RWPE2 (cell line): ENCODE measurements around the gene LDB3.

Experiments
- ATAC-seq: fragments of 200-7000 bp; cut with Tn5 transposase; 3 replicates; pipeline ENCODE4 v1.9.1; 2021; ENCODE audit warnings: low read depth
- DNase-seq: peaks from one replicate; pipeline ENCODE4 v3.0.0-alpha.2; 2020; ENCODE audit warnings: low spot score
- H3K27ac ChIP-seq: fragments of 450-650 bp; 2 replicates; pipeline ENCODE4 v1.5.1; 2017; ENCODE audit warnings: mild to moderate bottlenecking; ENCODE audit not compliant: poor library complexity, severe bottlenecking
- H3K27me3 ChIP-seq: fragments of 250-450 bp; sonication (Bioruptor Pico); 2 replicates; pipeline ENCODE4 v1.5.1; 2021; ENCODE audit warnings: mild to moderate bottlenecking, moderate library complexity; ENCODE audit not compliant: insufficient read depth, poor library complexity, severe bottlenecking
- H3K36me3 ChIP-seq: fragments of 250-450 bp; sonication (Bioruptor Pico); 2 replicates; pipeline ENCODE4 v1.5.1; 2020; ENCODE audit warnings: low read depth, mild to moderate bottlenecking, moderate library complexity
- H3K4me1 ChIP-seq: fragments of 250-450 bp; sonication (Bioruptor Pico); 2 replicates; pipeline ENCODE4 v1.5.1; 2021; ENCODE audit warnings: mild to moderate bottlenecking, moderate library complexity; ENCODE audit not compliant: insufficient read depth, poor library complexity, severe bottlenecking
- H3K4me3 ChIP-seq: fragments of 250-450 bp; sonication (Bioruptor Pico); 2 replicates; pipeline ENCODE4 v1.5.1; 2021; ENCODE audit warnings: mild to moderate bottlenecking, moderate library complexity; ENCODE audit not compliant: severe bottlenecking
- H3K9me3 ChIP-seq: fragments of 250-450 bp; sonication (Bioruptor Pico); 2 replicates; pipeline ENCODE4 v1.5.1; 2021; ENCODE audit warnings: mild to moderate bottlenecking, moderate library complexity; ENCODE audit not compliant: severe bottlenecking
- TF ChIP-seq, protein P1 (sequence below): fragments of 450-650 bp; IDR thresholded peaks from one replicate; pipeline ENCODE4 v1.5.1; 2017; ENCODE audit warnings: mild to moderate bottlenecking, moderate library complexity; ENCODE audit not compliant: poor library complexity, severe bottlenecking

LDB3 gene

DNA sequence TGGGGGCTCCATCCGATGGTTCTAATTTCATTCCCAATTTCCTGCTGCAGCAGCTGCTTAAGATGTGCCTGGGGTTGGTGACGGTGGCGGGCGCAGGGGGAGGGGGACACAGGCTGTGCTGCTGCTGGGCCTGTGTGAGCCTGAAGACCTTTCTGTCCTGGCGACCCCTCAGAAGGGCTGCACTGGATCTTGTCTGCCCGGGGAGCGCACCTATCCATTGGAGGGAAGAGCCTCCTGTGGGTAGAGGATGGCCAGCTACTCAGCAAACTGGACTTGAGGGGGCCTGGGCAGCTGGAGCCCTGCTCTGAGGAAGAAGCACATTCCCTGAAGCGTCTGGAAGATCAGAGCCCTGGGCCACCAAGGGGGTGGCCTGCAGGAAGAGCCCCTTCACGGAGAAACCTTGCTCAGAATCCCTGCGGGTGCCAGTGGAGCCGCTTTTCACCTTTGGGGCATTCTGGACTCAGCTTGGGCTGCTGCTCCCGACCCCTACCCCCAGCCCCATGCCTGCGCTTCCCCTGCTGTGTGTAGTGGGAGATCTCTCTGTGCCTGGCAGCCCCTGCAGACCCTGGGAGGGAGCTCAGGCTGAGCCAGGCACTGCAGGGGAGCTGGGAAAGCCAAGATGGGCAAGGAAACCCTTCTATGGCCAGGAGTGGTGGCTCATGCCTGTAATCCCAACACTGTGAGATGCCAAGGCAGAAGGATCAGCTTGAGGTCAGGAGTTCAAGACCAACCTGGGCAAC is 17.8 kb downstream of the LDB3 start:
- H3K27ac ChIP-seq: no peak overlapping the region
- TF ChIP-seq, protein P1, sequence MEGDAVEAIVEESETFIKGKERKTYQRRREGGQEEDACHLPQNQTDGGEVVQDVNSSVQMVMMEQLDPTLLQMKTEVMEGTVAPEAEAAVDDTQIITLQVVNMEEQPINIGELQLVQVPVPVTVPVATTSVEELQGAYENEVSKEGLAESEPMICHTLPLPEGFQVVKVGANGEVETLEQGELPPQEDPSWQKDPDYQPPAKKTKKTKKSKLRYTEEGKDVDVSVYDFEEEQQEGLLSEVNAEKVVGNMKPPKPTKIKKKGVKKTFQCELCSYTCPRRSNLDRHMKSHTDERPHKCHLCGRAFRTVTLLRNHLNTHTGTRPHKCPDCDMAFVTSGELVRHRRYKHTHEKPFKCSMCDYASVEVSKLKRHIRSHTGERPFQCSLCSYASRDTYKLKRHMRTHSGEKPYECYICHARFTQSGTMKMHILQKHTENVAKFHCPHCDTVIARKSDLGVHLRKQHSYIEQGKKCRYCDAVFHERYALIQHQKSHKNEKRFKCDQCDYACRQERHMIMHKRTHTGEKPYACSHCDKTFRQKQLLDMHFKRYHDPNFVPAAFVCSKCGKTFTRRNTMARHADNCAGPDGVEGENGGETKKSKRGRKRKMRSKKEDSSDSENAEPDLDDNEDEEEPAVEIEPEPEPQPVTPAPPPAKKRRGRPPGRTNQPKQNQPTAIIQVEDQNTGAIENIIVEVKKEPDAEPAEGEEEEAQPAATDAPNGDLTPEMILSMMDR: no peak
- no peak for DNase-seq
- no peak for ATAC-seq
- no peaks in the 10 kb centered on the region for H3K27me3 ChIP-seq
- no peak overlapping the region for H3K4me3 ChIP-seq
- H3K4me1 ChIP-seq: no peaks in the 10 kb centered on the region
- no peaks in the 10 kb centered on the region for H3K9me3 ChIP-seq
- no peaks in the 10 kb centered on the region for H3K36me3 ChIP-seq

DNA sequence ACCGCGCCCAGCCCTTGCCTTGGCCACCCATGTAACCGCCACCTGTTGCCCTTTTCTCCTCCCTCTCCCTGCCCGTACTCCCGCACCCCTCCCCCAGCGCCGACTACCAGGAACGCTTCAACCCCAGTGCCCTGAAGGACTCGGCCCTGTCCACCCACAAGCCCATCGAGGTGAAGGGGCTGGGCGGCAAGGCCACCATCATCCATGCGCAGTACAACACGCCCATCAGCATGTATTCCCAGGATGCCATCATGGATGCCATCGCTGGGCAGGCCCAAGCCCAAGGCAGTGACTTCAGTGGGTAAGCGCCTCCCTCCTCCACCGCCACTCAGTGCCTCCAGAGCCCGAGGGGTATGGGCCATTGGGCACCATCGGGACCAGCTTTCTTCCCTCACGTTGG is 18.7 kb downstream of the LDB3 start:
- H3K4me1 ChIP-seq: no peaks in the 10 kb centered on the region
- H3K27me3 ChIP-seq: no peaks in the 10 kb centered on the region
- H3K9me3 ChIP-seq: no peaks in the 10 kb centered on the region
- ATAC-seq: no peak
- H3K36me3 ChIP-seq: no peaks in the 10 kb centered on the region
- TF ChIP-seq, protein P1: no peak
- no peak overlapping the region for H3K4me3 ChIP-seq
- DNase-seq: no peak
- H3K27ac ChIP-seq: no peak overlapping the region

DNA sequence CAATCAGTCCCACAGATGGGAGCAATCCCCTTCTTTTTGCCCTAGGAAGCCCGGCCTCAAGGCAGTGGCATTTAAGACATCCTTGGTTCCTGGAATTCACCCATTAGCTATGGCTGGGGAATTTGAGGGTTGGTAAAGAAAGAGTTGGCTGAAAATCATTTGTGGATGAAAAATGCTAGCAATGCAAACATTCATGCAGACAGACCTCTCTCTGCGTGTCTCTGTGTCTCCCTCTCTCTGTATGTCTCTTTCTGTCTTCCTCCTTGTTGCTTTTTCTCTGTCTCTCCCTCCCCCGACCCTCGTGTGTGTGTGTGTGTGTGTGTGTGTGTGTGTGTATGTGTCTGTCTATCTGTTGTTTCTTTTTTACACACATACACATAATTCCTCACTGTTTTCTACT is 19.4 kb downstream of the LDB3 start:
- TF ChIP-seq, protein P1: no peak
- H3K4me1 ChIP-seq: no peaks in the 10 kb centered on the region
- no peak overlapping the region for H3K4me3 ChIP-seq
- no peak overlapping the region for H3K27ac ChIP-seq
- H3K27me3 ChIP-seq: no peaks in the 10 kb centered on the region
- no peak for DNase-seq
- no peaks in the 10 kb centered on the region for H3K9me3 ChIP-seq
- no peaks in the 10 kb centered on the region for H3K36me3 ChIP-seq
- no peak for ATAC-seq

DNA sequence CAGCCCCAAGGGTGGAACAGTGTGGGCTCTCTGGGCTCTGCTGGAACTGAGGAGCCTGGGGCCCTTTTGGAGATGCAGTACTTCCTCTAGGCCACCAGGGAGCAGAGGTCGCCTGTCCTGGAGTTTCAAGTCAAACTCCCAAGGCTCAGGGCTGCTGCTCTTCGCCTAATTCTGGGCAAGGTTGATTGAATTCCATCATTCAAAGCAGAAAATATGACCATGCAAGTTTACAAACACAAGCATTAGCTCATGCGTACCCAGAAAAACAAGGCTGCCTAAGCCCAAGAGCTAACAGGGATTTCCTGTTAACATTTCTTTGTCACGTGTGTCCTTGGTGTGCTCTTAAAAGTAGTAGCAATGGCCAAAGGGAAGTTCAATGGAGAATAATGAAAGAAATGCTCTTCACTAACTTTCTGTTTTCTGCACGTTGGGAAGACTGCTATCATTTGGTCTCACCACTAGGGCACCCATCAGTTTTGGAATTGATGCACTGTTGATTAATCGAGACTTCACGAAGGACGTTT is 20.1 kb downstream of the LDB3 start:
- TF ChIP-seq, protein P1: peak; percentile 66
- no peaks in the 10 kb centered on the region for H3K36me3 ChIP-seq
- DNase-seq (no peak), ATAC-seq (peak; percentile 65)
- no peaks in the 10 kb centered on the region for H3K27me3 ChIP-seq
- H3K27ac ChIP-seq: no peak overlapping the region
- no peak overlapping the region for H3K4me3 ChIP-seq
- H3K9me3 ChIP-seq: no peaks in the 10 kb centered on the region
- H3K4me1 ChIP-seq: no peaks in the 10 kb centered on the region

DNA sequence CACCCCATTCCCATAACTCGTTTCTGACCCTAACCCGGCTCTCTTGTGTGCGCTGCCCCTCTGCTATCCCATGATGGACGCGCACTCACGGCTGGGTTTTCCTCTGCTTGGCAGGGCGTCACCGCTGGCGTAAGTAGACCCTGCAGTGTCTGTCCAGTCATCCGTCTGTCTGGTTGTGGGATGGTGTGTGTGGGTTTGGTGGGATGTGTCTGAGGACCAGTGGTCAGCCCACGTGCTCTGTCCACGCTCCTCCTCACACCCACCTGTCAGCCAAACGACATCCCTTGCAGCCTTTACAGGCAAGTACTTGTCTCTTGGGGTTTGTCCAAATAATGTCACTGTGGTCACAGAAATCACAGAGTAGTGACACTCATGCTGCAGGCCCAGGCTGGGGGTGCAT is 20.8 kb downstream of the LDB3 start:
- Histone ChIP-seq H3K4me1 (no peaks in the 10 kb centered on the region), H3K4me3 (no peak overlapping the region), H3K36me3 (no peaks in the 10 kb centered on the region), H3K27ac (no peak overlapping the region), H3K27me3 (no peaks in the 10 kb centered on the region), H3K9me3 (no peaks in the 10 kb centered on the region)
- TF ChIP-seq, protein P1: no peak
- ATAC-seq (no peak), DNase-seq (no peak)
